HEK293 (cell line): ENCODE results near the gene SLC22A16.

Experiments
- CTCF ChIA-PET: fragments of 350-600 bp; formaldehyde crosslinking; extraction: SDS; loops from one replicate; lab custom pipeline; 2021; ENCODE audit warnings: antibody characterized with exemption; lab: Yijun Ruan, JAX
- POLR2A ChIA-PET: fragments of 300-600 bp; formaldehyde crosslinking; extraction: SDS; loops from one replicate; lab custom pipeline; 2020; ENCODE audit warnings: antibody characterized with exemption, inconsistent platforms; lab: Yijun Ruan, JAX
- H3K27ac ChIP-seq: fragments of 200-500 bp; sonication (Bioruptor generic); 2 replicates; pipeline ENCODE4 v1.5.1; 2014; ENCODE audit warnings: low read depth, low read length, control low read depth, inconsistent platforms; ENCODE audit errors: extremely low read depth
- H3K36me3 ChIP-seq, 2 experiments: fragments of 200-500 bp in 1 of 2; sonication (Bioruptor generic) in 1 of 2; 1 replicate in 1 of 2; 2 replicates in 1 of 2; pipeline ENCODE4 v1.5.1; 2014 to 2017; ENCODE audit warnings: inconsistent platforms in 2 of 2, low read length in 2 of 2; ENCODE audit not compliant: control insufficient read depth in 2 of 2, insufficient read depth in 1 of 2
- H3K4me1 ChIP-seq: fragments of 200-500 bp; sonication (Bioruptor generic); 2 replicates; pipeline ENCODE4 v1.5.1; 2014; ENCODE audit warnings: mild to moderate bottlenecking, low read length, inconsistent platforms; ENCODE audit not compliant: control insufficient read depth, insufficient read depth
- H3K4me3 ChIP-seq: 2 replicates; pipeline ENCODE4 v1.5.1; 2011; ENCODE audit warnings: low read depth, mild to moderate bottlenecking, control low read depth, low read length, moderate library complexity
- H3K9me3 ChIP-seq: fragments of 200-500 bp; sonication (Bioruptor generic); 2 replicates; pipeline ENCODE4 v1.5.1; 2014; ENCODE audit warnings: low read depth, low read length, inconsistent platforms; ENCODE audit not compliant: control insufficient read depth, insufficient read depth
- ATF2 ChIP-seq: fragments of 450-650 bp; formaldehyde crosslinking; IDR thresholded peaks from 2 replicates; pipeline ENCODE4 v1.5.1; 2016; ENCODE audit warnings: missing biosample characterization, missing genetic modification characterization, low read depth
- GLIS1 ChIP-seq: fragments of 450-650 bp; formaldehyde crosslinking; IDR thresholded peaks from 2 replicates; pipeline ENCODE4 v1.5.1; 2016; ENCODE audit warnings: missing biosample characterization, missing genetic modification characterization
- KLF9 ChIP-seq: fragments of 450-650 bp; formaldehyde crosslinking; IDR thresholded peaks from 2 replicates; pipeline ENCODE4 v1.5.1; 2016; ENCODE audit warnings: missing biosample characterization, missing genetic modification characterization, low read depth
- OVOL3 ChIP-seq: fragments of 450-650 bp; formaldehyde crosslinking; IDR thresholded peaks from 2 replicates; pipeline ENCODE4 v1.5.1; 2016; ENCODE audit warnings: missing biosample characterization, missing genetic modification characterization
- PATZ1 ChIP-seq: fragments of 450-650 bp; formaldehyde crosslinking; IDR thresholded peaks from 2 replicates; pipeline ENCODE4 v1.5.1; 2016; ENCODE audit warnings: missing biosample characterization, missing genetic modification characterization
- SCRT1 ChIP-seq: fragments of 450-650 bp; formaldehyde crosslinking; IDR thresholded peaks from 2 replicates; pipeline ENCODE4 v1.5.1; 2016; ENCODE audit warnings: missing biosample characterization, missing genetic modification characterization, borderline replicate concordance
- SETDB1 ChIP-seq: IDR thresholded peaks from one replicate; pipeline ENCODE4 v1.6.1; 2017; ENCODE audit warnings: mild to moderate bottlenecking, low read length, moderate library complexity, mixed read lengths; ENCODE audit not compliant: insufficient read length
- TRIM28 ChIP-seq: IDR thresholded peaks from 2 replicates; pipeline ENCODE4 v1.6.1; 2011; ENCODE audit warnings: low read length, control low read depth, borderline replicate concordance
- ZBTB10 ChIP-seq: fragments of 450-650 bp; formaldehyde crosslinking; IDR thresholded peaks from 2 replicates; pipeline ENCODE4 v1.5.1; 2016; ENCODE audit warnings: missing biosample characterization, missing genetic modification characterization
- ZBTB21 ChIP-seq: fragments of 450-650 bp; formaldehyde crosslinking; IDR thresholded peaks from 2 replicates; pipeline ENCODE4 v1.5.1; 2017; ENCODE audit warnings: missing biosample characterization, missing genetic modification characterization
- ZNF169 ChIP-seq: fragments of 450-650 bp; formaldehyde crosslinking; IDR thresholded peaks from 2 replicates; pipeline ENCODE4 v1.5.1; 2016; ENCODE audit warnings: missing biosample characterization, missing genetic modification characterization
- ZNF311 ChIP-seq: fragments of 450-650 bp; formaldehyde crosslinking; IDR thresholded peaks from 2 replicates; pipeline ENCODE4 v1.5.1; 2017; ENCODE audit warnings: missing biosample characterization, missing genetic modification characterization, borderline replicate concordance
- ZNF37A ChIP-seq: fragments of 450-650 bp; IDR thresholded peaks from 2 replicates; pipeline ENCODE4 v1.5.1; 2018; ENCODE audit warnings: missing biosample characterization, missing genetic modification characterization
- ZNF501 ChIP-seq: fragments of 450-650 bp; formaldehyde crosslinking; IDR thresholded peaks from 2 replicates; pipeline ENCODE4 v1.5.1; 2016; ENCODE audit warnings: missing biosample characterization, missing genetic modification characterization
- ZNF518A ChIP-seq: fragments of 450-650 bp; formaldehyde crosslinking; conservative IDR thresholded peaks from 2 replicates; pipeline ENCODE4 v1.5.1; 2016; ENCODE audit warnings: low read depth, missing biosample characterization, missing genetic modification characterization
- ZNF548 ChIP-seq: fragments of 450-650 bp; formaldehyde crosslinking; IDR thresholded peaks from 2 replicates; pipeline ENCODE4 v1.5.1; 2016; ENCODE audit warnings: missing biosample characterization, missing genetic modification characterization
- ZNF558 ChIP-seq: fragments of 450-650 bp; formaldehyde crosslinking; IDR thresholded peaks from 2 replicates; pipeline ENCODE4 v1.5.1; 2016; ENCODE audit warnings: missing biosample characterization, missing genetic modification characterization
- ZNF610 ChIP-seq: fragments of 450-650 bp; formaldehyde crosslinking; IDR thresholded peaks from 2 replicates; pipeline ENCODE4 v1.5.1; 2016; ENCODE audit warnings: missing biosample characterization, missing genetic modification characterization, borderline replicate concordance
- ZNF654 ChIP-seq: fragments of 450-650 bp; formaldehyde crosslinking; IDR thresholded peaks from 2 replicates; pipeline ENCODE4 v1.5.1; 2016; ENCODE audit warnings: low read depth, missing biosample characterization, missing genetic modification characterization

Gene SLC22A16

GRCh38 chr6:110440026-110440425 is 36.4 kb downstream of the SLC22A16 start:
- Histone ChIP-seq H3K36me3 (no peaks in the 10 kb centered on the region), H3K27ac (no peak overlapping the region), H3K4me1 (no peaks in the 10 kb centered on the region), H3K4me3 (no peak overlapping the region), H3K9me3 (no peaks in the 10 kb centered on the region)
- CTCF ChIA-PET = interaction anchor here (0.7 kb wide), 1 partner anchor 767 kb away, joined by 3 read pairs; no protein-coding TSS in a partner anchor
- POLR2A ChIA-PET = no interaction called here
- no peak for TF ChIP-seq ZNF518A
- TF ChIP-seq SCRT1 (tag by site-specific recombination) = no peak

GRCh38 chr6:110439356-110439755 is 37.1 kb downstream of the SLC22A16 start:
- H3K4me3 ChIP-seq = no peak overlapping the region
- no peak overlapping the region for H3K27ac ChIP-seq
- no peaks in the 10 kb centered on the region for H3K9me3 ChIP-seq
- POLR2A ChIA-PET = no interaction called here
- no peaks in the 10 kb centered on the region for H3K36me3 ChIP-seq
- no peaks in the 10 kb centered on the region for H3K4me1 ChIP-seq
- no peak for TF ChIP-seq KLF9 (tag by site-specific recombination)
- no peak for TF ChIP-seq OVOL3 (tag by site-specific recombination)
- no peak for TF ChIP-seq ZBTB21 (tag by site-specific recombination)
- CTCF ChIA-PET = no interaction called here

- CTCF ChIA-PET = no interaction called here
- no peak overlapping the region for H3K4me3 ChIP-seq
- POLR2A ChIA-PET = no interaction called here
These were observed 41.3 kb downstream of the SLC22A16 start for GRCh38 chr6:110434961-110435602.

More at GRCh38 chr6:110434961-110435602, 41.3 kb downstream of the SLC22A16 start:
- Histone ChIP-seq H3K36me3 (no peaks in the 10 kb centered on the region), H3K4me1 (no peaks in the 10 kb centered on the region), H3K27ac (no peak overlapping the region), H3K9me3 (no peaks in the 10 kb centered on the region)
- TF ChIP-seq TRIM28 = 0 out of 2 replicates have a peak, but pooled peaks have one; percentile 41
- peak; percentile 50; the same call in 1 of the 2 replicates for TF ChIP-seq ATF2 (tag by site-specific recombination)
- TF ChIP-seq ZNF37A = no peak
- peak; percentile 22 for TF ChIP-seq SETDB1
- TF ChIP-seq ZNF311 = no peak
- no peak for TF ChIP-seq ZNF501
- no peak for TF ChIP-seq PATZ1 (tag by site-specific recombination)
- no peak for TF ChIP-seq ZBTB10 (tag by site-specific recombination)
- TF ChIP-seq ZNF548 (tag by site-specific recombination) = peak; percentile 96
- no peak for TF ChIP-seq GLIS1
- peak; percentile 55; the same call in 1 of the 2 replicates for TF ChIP-seq ZNF558 (tag by site-specific recombination)
- TF ChIP-seq ZNF169 = no peak
- TF ChIP-seq ZNF654 (tag by site-specific recombination) = no peak
- TF ChIP-seq ZNF610 (tag by site-specific recombination) = no peak
